ENCODE measurements around the gene SAPCD2. TPM values are rescaled to one million over a fixed set of nuclear protein-coding genes. Genes with fewer than 3 reads are reported as not detected.

SAPCD2 gene
- total RNA-seq, 1 experiment from 2014 or later: 18.4 TPM

GRCh38 chr9:137099231-137099630 lies 28.9 kb upstream of the SAPCD2 start:
- Histone ChIP-seq H3K9me3 (ENCODE audit: control insufficient read depth, insufficient read depth, low read depth, low read length) (no peaks in the 10 kb centered on the region), H3K27ac (ENCODE audit: low read length) (no peak overlapping the region), H3K27me3 (ENCODE audit: control insufficient read depth, insufficient read depth, low read length) (no peaks in the 10 kb centered on the region), H3K4me3 (ENCODE audit: low read depth in 2 of 2, low read length in 2 of 2) (no peak overlapping the region), H3K36me3 (ENCODE audit: control insufficient read depth, insufficient read depth, low read length) (no peaks in the 10 kb centered on the region; the same call in none of the 2 replicates), H3K4me1 (ENCODE audit: control insufficient read depth, insufficient read depth, low read length) (no peaks in the 10 kb centered on the region)
- DNase-seq (ENCODE audit: low read depth, low spot score) (no peak), ATAC-seq (no peak)
- no TSS peak for BruUV-seq (replicated peaks)
- ChIA-PET CTCF (no interaction called here), POLR2A (no interaction called here)
- TF ChIP-seq SIN3A (IDR thresholded peaks at IDR 0.05; ENCODE audit: borderline replicate concordance, insufficient read depth, low read depth, low read length) (no peak), CTCF (IDR thresholded peaks at IDR 0.05) (no peak), POLR2AphosphoS5 (IDR thresholded peaks at IDR 0.05; ENCODE audit: low read depth, low read length) (no peak), REST (IDR thresholded peaks at IDR 0.05; ENCODE audit: insufficient read depth in 1 of 2, low read depth in 2 of 2, low read length in 1 of 2) (no peak), TCF7L2 (IDR thresholded peaks at IDR 0.05; ENCODE audit: low read depth, low read length) (no peak)
- in situ Hi-C loops (cut with HindIII; ENCODE audit: low pct_unique_long_range_greater_than_20kb, low sequenced_read_pairs) (no loop called here), intact Hi-C loops (cut with micrococcal nuclease; ENCODE audit: unreplicated experiment) (no loop called here)

GRCh38 chr9:137097761-137098462 lies 27.6 kb upstream of the SAPCD2 start:
- CTCF ChIA-PET: no interaction called here
- Histone ChIP-seq H3K4me1 (ENCODE audit: control insufficient read depth, insufficient read depth, low read length) (no peaks in the 10 kb centered on the region), H3K9me3 (ENCODE audit: control insufficient read depth, insufficient read depth, low read depth, low read length) (no peaks in the 10 kb centered on the region), H3K27me3 (ENCODE audit: control insufficient read depth, insufficient read depth, low read length) (no peaks in the 10 kb centered on the region), H3K4me3 (ENCODE audit: low read depth in 2 of 2, low read length in 2 of 2) (no peak overlapping the region), H3K27ac (ENCODE audit: low read length) (no peak overlapping the region), H3K36me3 (ENCODE audit: control insufficient read depth, insufficient read depth, low read length) (no peaks in the 10 kb centered on the region; the same call in none of the 2 replicates)
- no peak for ATAC-seq
- TF ChIP-seq SIN3A (IDR thresholded peaks at IDR 0.05; ENCODE audit: borderline replicate concordance, insufficient read depth, low read depth, low read length) (no peak), CTCF (IDR thresholded peaks at IDR 0.05) (no peak), REST (IDR thresholded peaks at IDR 0.05; ENCODE audit: insufficient read depth in 1 of 2, low read depth in 2 of 2, low read length in 1 of 2) (no peak), POLR2AphosphoS5 (IDR thresholded peaks at IDR 0.05; ENCODE audit: low read depth, low read length) (no peak), TCF7L2 (IDR thresholded peaks at IDR 0.05; ENCODE audit: low read depth, low read length) (no peak)
- POLR2A ChIA-PET: no interaction called here
- in situ Hi-C loops (cut with HindIII; ENCODE audit: low pct_unique_long_range_greater_than_20kb, low sequenced_read_pairs) (no loop called here), intact Hi-C loops (cut with micrococcal nuclease; ENCODE audit: unreplicated experiment) (no loop called here)
- BruUV-seq (replicated peaks): no TSS peak
- no peak for DNase-seq (ENCODE audit: low read depth, low spot score)
